GM15510 (cell line): ENCODE data around the gene LRFN2.

Experiments
- POLR2A ChIP-seq: IDR thresholded peaks from 3 replicates; pipeline ENCODE4 v1.6.1; 2011; ENCODE audit warnings: borderline replicate concordance; ENCODE audit not compliant: insufficient read length; ENCODE audit errors: extremely low read depth

The LRFN2 gene

GRCh38 chr6:40599555-40599954, 12.4 kb upstream of the LRFN2 start:
- no peak for TF ChIP-seq POLR2A

- no peak for TF ChIP-seq POLR2A
Measured at GRCh38 chr6:40598516-40598915, 11.4 kb upstream of the LRFN2 start.

DNA sequence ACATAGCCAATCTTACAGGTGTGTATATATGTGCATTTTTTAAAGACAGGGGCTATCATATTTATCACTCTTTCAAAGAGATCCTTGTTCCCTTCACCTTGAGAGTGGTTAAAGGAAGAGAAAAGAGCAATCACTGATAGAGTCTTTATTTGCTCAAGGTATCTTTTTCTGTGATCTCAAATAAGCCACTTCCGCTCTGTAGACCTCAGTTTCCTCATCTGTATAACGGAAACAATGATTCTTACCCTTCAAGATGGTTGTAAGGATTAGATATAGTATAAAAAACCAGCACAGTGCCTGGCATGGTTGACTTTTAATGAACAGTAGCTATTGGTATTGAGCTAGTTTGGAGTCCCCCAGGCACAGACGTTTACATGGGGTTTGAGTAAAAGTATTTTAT, 10.1 kb upstream of the LRFN2 start:
- no peak for TF ChIP-seq POLR2A

GRCh38 chr6:40588480-40588879, 1.3 kb upstream of the LRFN2 start:
- no peak for TF ChIP-seq POLR2A

- no peak for TF ChIP-seq POLR2A
Measured at GRCh38 chr6:40588070-40588384, 863 bp upstream of the LRFN2 start.

GRCh38 chr6:40586369-40587201, 579 bp downstream of the LRFN2 start:
- TF ChIP-seq POLR2A = no peak

DNA sequence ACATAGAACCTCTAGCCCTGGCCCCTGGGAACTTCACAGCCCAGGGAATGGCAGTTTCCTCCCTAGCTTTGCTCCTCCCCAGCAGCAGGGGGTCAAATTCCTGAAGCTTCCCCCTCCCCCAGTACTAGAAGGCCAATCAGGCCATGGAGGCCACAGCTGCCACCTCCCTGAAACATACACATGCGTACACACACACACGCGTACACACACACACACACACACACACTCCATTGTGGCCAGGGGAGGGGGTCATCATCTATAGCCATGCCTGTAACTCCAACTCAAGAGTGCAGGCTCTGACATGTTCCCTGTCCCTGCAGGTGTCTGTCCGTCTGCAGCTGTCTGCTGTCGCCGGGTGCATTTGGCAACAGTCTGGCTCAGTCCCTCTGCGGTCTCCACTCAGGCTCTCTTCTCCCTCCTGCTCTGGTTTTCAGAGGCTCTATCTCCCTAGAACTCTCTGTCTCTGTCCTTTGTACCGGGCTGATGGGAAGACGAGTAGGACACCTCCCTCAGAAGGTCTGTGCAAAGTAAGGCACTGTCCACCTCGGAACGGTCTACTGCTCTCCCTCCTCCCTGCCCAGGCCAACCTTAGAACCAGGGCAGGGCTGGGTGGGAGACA, 1.4 kb downstream of the LRFN2 start:
- no peak for TF ChIP-seq POLR2A

GRCh38 chr6:40585223-40585622, 1.9 kb downstream of the LRFN2 start:
- no peak for TF ChIP-seq POLR2A

DNA sequence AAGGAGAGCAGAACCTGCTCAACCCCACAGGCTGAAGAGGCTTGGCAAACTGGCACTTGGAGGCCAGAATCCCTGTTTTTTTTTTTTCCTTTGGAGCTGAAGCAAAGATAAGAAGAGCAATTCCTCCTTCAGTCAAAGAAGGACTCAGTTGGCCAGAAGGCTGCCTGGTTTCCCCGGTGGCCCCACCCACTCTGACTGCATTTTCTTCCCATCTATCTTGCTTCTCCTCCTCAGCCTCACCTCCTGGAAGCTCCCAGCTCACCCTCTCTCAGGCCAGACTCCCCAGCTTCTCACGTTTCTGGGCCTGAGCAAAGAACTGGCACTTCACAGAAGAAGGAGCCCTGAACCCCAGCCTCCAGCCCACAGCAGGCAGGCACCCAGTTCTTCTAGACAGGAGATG, 2.4 kb downstream of the LRFN2 start:
- TF ChIP-seq POLR2A = no peak

GRCh38 chr6:40583709-40584108, 3.5 kb downstream of the LRFN2 start:
- no peak for TF ChIP-seq POLR2A

DNA sequence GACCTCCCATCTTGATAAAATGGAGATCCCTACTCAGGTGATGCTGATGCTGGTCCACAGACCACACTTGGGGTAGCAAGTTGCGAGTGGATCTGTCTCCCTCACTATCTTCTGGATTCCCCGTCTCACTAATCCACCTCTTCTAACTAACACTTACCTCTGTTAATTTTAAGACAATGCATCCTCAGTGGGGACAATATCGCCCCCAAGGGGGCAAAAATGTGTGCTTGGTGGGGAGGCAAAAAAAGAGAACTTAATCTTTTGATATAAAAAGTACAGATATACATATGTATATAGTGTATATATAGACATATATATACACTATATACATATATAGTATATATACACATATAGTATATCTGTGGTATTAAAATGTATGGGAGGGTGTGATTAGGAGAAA, 4.3 kb downstream of the LRFN2 start:
- no peak for TF ChIP-seq POLR2A

DNA sequence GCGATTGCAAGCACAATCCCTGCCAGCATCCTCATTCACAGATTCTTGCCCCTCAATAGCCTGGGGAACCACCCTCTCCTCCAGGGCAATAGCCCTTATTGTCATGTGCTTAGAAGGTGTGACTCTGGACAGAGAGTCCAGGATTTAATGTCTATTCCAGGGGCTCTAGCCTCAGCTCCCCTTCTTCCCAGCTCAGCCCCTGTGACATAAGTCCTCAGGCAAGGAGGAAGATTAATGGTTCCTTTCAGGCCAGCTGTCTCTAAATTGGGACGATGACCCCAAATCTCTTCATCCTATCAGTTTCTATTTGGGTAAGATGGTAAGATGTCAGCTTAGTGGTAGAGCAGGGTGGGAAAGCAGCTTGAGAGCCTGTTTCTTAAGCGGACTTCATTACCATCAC, 8.1 kb downstream of the LRFN2 start:
- TF ChIP-seq POLR2A = no peak

- TF ChIP-seq POLR2A = no peak
Measured at GRCh38 chr6:40577672-40578071, 9.5 kb downstream of the LRFN2 start.

DNA sequence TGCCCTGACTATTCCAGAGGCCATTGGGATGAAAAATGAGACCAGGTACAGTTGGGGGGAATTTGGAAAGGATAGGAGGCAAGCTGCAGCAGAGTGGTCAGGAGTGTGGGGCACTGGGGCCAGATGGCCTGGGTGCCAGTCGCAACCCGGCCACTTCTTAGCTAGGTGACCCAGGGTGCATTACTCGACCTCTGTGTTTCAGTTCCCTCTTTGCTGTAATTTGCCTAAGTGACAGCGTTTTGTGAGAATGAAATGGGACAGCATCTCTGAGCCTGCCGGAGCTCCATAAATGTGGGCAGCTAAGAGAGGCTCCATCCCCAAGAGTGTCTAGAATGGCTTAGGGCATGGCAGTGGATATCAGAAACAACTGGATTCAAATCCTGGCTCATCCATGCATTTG, 13.9 kb downstream of the LRFN2 start:
- TF ChIP-seq POLR2A = no peak

DNA sequence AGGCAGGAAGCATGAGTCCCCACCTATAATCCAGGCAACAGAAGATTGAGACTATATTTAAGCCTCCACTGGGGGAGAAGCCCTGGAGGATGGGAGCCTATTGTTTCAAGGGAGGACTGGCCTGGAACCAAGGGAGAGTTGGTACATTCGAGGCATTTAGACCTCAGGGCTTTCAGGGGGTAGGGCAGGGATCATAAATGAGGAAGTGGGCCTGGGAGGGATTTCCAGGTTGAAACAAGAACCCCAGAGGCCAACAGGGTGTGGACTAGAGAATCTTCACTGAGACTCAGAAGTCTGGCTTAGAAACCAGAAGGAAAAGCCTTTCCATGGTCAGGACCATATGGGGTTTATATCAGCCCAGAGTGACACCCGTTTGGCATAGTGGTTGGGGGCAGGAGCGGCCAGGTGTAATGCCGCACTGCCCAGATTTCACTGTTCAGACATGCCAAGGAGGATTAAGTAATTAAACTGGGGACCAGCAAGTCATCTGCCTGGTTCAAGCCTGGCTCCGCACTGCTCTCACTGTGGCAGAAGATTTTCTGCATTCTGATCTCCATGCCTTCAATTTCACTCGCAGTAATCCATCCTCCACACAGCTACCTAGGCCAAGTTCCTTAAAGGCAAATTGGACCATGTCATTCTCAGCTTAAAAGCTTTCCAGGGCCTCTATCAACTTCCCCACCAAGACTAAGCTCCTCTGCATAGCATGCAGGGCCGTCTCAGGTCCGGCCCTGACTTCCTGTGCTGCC, 17.8 kb downstream of the LRFN2 start:
- no peak for TF ChIP-seq POLR2A
